OCI-LY7 (cell line): ENCODE measurements around the gene ZNF880.

Experiments
- EZH2phosphoT487 ChIP-seq: fragments of 200-600 bp; sonication (generic); IDR thresholded peaks from 2 replicates; pipeline ENCODE4 v1.6.1; 2018; ENCODE audit warnings: low read depth, borderline replicate concordance, mild to moderate bottlenecking, mixed run types, antibody characterized with exemption, low read length, moderate library complexity, mixed read lengths
- TF ChIP-seq, protein P1 (sequence below): fragments of 200-600 bp; sonication (generic); conservative IDR thresholded peaks from 2 replicates; pipeline ENCODE4 v1.5.1; 2014; ENCODE audit warnings: mild to moderate bottlenecking, antibody characterized with exemption, low read length, moderate library complexity, mixed read lengths

DNA sequence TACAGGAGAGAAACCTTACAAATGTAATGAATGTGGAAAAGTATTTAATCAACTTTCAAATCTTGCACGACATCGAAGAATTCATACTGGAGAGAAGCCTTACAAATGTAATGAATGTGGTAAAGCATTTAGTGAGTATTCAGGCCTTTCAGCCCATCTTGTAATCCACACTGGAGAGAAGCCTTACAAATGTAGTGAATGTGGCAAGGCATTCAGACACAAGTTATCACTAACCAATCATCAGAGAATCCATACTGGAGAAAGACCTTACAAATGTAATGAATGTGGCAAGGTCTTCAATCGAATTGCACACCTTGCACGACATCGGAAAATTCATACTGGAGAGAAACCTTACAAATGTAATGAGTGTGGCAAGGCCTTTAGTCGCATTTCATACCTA is 47.3 kb upstream of the ZNF880 start:
- TF ChIP-seq, protein P1, sequence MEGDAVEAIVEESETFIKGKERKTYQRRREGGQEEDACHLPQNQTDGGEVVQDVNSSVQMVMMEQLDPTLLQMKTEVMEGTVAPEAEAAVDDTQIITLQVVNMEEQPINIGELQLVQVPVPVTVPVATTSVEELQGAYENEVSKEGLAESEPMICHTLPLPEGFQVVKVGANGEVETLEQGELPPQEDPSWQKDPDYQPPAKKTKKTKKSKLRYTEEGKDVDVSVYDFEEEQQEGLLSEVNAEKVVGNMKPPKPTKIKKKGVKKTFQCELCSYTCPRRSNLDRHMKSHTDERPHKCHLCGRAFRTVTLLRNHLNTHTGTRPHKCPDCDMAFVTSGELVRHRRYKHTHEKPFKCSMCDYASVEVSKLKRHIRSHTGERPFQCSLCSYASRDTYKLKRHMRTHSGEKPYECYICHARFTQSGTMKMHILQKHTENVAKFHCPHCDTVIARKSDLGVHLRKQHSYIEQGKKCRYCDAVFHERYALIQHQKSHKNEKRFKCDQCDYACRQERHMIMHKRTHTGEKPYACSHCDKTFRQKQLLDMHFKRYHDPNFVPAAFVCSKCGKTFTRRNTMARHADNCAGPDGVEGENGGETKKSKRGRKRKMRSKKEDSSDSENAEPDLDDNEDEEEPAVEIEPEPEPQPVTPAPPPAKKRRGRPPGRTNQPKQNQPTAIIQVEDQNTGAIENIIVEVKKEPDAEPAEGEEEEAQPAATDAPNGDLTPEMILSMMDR, result no peak
- no peak for TF ChIP-seq EZH2phosphoT487
